Metanephros (tissue), 1 donor: Measurements from ENCODE around the gene ERMP1. TPM values are rescaled to one million over a fixed set of nuclear protein-coding genes. Genes with fewer than 3 reads are reported as not detected.

Experiments
- total RNA-seq: library from RNA; depleted of rRNA; stranded (reverse); fragments of >200 nt; gene quantifications from one replicate; pipeline ENCODE4 v1.2.3, GENCODE V29; 2014

The ERMP1 gene, protein sequence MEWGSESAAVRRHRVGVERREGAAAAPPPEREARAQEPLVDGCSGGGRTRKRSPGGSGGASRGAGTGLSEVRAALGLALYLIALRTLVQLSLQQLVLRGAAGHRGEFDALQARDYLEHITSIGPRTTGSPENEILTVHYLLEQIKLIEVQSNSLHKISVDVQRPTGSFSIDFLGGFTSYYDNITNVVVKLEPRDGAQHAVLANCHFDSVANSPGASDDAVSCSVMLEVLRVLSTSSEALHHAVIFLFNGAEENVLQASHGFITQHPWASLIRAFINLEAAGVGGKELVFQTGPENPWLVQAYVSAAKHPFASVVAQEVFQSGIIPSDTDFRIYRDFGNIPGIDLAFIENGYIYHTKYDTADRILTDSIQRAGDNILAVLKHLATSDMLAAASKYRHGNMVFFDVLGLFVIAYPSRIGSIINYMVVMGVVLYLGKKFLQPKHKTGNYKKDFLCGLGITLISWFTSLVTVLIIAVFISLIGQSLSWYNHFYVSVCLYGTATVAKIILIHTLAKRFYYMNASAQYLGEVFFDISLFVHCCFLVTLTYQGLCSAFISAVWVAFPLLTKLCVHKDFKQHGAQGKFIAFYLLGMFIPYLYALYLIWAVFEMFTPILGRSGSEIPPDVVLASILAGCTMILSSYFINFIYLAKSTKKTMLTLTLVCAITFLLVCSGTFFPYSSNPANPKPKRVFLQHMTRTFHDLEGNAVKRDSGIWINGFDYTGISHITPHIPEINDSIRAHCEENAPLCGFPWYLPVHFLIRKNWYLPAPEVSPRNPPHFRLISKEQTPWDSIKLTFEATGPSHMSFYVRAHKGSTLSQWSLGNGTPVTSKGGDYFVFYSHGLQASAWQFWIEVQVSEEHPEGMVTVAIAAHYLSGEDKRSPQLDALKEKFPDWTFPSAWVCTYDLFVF
- total RNA-seq: 55.2 TPM

DNA sequence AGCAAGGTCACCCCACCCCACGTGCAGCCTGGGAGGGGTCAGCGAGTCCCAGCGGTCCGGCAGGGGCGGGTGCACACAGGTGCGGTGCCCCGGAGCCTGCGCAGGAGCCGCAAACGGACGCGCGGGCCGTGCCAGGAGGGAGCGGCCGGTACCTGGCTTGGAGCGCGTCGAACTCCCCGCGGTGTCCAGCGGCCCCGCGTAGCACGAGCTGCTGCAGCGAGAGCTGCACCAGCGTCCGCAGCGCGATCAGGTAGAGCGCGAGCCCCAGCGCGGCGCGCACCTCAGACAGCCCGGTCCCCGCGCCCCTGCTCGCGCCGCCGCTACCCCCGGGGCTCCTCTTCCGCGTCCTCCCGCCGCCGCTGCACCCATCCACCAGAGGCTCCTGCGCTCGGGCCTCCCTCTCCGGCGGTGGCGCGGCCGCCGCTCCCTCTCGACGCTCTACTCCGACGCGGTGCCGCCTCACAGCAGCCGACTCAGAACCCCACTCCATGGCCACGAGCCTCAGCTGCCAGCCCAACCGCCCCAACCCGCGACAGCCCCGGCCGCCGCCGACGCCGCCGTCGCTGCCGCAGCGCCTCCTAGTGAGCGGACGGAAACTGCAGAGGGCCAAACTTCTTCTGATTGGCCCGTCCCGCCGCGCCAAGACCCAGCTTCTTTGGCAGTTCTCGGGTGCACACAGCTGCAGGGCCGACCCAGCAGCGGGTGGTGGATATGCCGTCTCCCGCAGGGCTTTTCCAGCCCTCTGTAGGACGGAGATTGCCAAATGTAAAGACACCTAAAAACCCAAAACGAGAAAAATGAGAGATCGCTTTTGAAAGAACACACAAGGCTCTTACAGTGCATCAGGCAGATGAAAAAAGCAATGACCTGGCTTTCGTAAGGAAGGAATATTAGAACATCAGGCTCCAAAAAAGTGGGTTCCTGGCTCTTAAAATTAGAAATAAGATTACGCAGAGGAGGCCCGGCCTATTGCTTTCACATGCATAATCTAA lies at the start of gene ERMP1:
Gene ERMP1 (minus strand): TSS at position 580 of the 992 bp plus-strand sequence. CDS start 90 bp downstream, at position 490.

Other genes with a start within 250 kb of the ERMP1 start
- gene RIC1, start 204.0 kb downstream of the ERMP1 start, total RNA-seq: 50.4 TPM
- 0.41 TPM for gene MLANA, start 57.8 kb upstream of the ERMP1 start, total RNA-seq
- gene RANBP6, start 182.5 kb upstream of the ERMP1 start, total RNA-seq: 29.3 TPM